H1 (cell line): ENCODE results near the gene RNASEH2A. TPM values are rescaled to one million over a fixed set of nuclear protein-coding genes. Genes with fewer than 3 reads are reported as not detected.

Experiments
- CTCF ChIA-PET: fragments of 300-600 bp; sonication (Branson Sonifier 250); formaldehyde crosslinking; loops from one replicate; lab custom pipeline; 2021; ENCODE audit not compliant: partially characterized antibody; lab: Charles Lee
- POLR2A ChIA-PET: fragments of 300-600 bp; sonication (Branson Sonifier 250); formaldehyde crosslinking; loops from one replicate; lab custom pipeline; 2021; ENCODE audit warnings: inconsistent platforms; ENCODE audit not compliant: partially characterized antibody; lab: Charles Lee
- DNase-seq, 2 experiments: peaks; one replicate each; pipeline versions ENCODE4 v3.0.0 to v3.0.0-alpha.2; 2010 to 2022; ENCODE audit warnings: low spot score in 2 of 2, low read depth in 1 of 2, mixed read lengths in 1 of 2
- FAIRE-seq: peaks from 2 replicates; lab custom pipeline; 2011; peaks lifted over from hg19 to GRCh38; lab: Jason Lieb, UNC
- H2AFZ ChIP-seq: 2 replicates; pipeline ENCODE4 v1.8.1; 2012; ENCODE audit warnings: low read length, inconsistent platforms
- H2AK5ac ChIP-seq: 2 replicates; pipeline ENCODE4 v1.6.1; 2013; ENCODE audit warnings: low read depth, low read length
- H2BK120ac ChIP-seq: replicated peaks from 2 replicates; pipeline ENCODE3; 2013; ENCODE audit warnings: low read depth, low read length, inconsistent platforms
- H2BK12ac ChIP-seq: 2 replicates; pipeline ENCODE4 v1.6.1; 2013; ENCODE audit warnings: low read depth, low read length
- H2BK15ac ChIP-seq: 2 replicates; pipeline ENCODE4 v1.6.1; 2013; ENCODE audit warnings: low read length
- H2BK20ac ChIP-seq: 2 replicates; pipeline ENCODE4 v1.6.1; 2013; ENCODE audit warnings: low read length
- H2BK5ac ChIP-seq: 2 replicates; pipeline ENCODE4 v1.6.1; 2013; ENCODE audit warnings: low read depth, low read length
- H3K14ac ChIP-seq: 2 replicates; pipeline ENCODE4 v1.6.1; 2013; ENCODE audit warnings: inconsistent platforms; ENCODE audit not compliant: insufficient read length
- H3K18ac ChIP-seq: 2 replicates; pipeline ENCODE4 v1.6.1; 2013; ENCODE audit warnings: low read length; ENCODE audit errors: extremely low read depth
- H3K23ac ChIP-seq: 2 replicates; pipeline ENCODE4 v1.6.1; 2013; ENCODE audit warnings: inconsistent platforms; ENCODE audit not compliant: insufficient read length
- H3K23me2 ChIP-seq: 2 replicates; pipeline ENCODE4 v1.6.1; 2013; ENCODE audit warnings: low read depth, low read length
- H3K27ac ChIP-seq: 2 replicates; pipeline ENCODE4 v1.6.1; 2011; ENCODE audit warnings: low read depth, low read length, inconsistent platforms
- H3K27me3 ChIP-seq, 4 experiments: replicated peaks in 1 of 4; 1 replicate in 1 of 4; 2 replicates in 3 of 4; pipeline versions ENCODE4 v1.6.1 to v1.8.1; 2011 to 2013; ENCODE audit warnings: low read length in 3 of 4, mild to moderate bottlenecking in 3 of 4, inconsistent platforms in 2 of 4, mixed read lengths in 2 of 4, moderate library complexity in 1 of 4; ENCODE audit not compliant: control insufficient read depth in 3 of 4, insufficient read depth in 3 of 4; ENCODE audit errors: extremely low read depth in 1 of 4
- H3K36me3 ChIP-seq, 4 experiments: 2 replicates each; pipeline versions ENCODE4 v1.6.1 to v1.8.1; 2011 to 2013; ENCODE audit warnings: mild to moderate bottlenecking in 4 of 4, low read length in 3 of 4, moderate library complexity in 2 of 4, control low read depth in 1 of 4, inconsistent platforms in 1 of 4; ENCODE audit not compliant: insufficient read depth in 4 of 4, control insufficient read depth in 2 of 4
- H3K4ac ChIP-seq: replicated peaks from 2 replicates; pipeline ENCODE3; 2013; ENCODE audit warnings: low read length, low read depth, mixed read lengths, inconsistent platforms; ENCODE audit not compliant: insufficient read length
- H3K4me1 ChIP-seq, 4 experiments: replicated peaks in 1 of 4; 1 replicate in 1 of 4; 2 replicates in 3 of 4; pipeline versions ENCODE4 v1.6.1 to v1.8.1; 2011 to 2013; ENCODE audit warnings: low read length in 3 of 4, inconsistent platforms in 2 of 4, mixed read lengths in 1 of 4; ENCODE audit not compliant: insufficient read depth in 4 of 4, control insufficient read depth in 3 of 4
- H3K4me2 ChIP-seq, 2 experiments: 2 replicates each; pipeline versions ENCODE4 v1.6.1 to v1.8.1; 2011 to 2013; ENCODE audit warnings: low read depth in 2 of 2, low read length in 2 of 2, control low read depth in 1 of 2, inconsistent platforms in 1 of 2, mild to moderate bottlenecking in 1 of 2; ENCODE audit not compliant: insufficient read depth in 1 of 2
- H3K4me3 ChIP-seq, 4 experiments: fragments of 200-600, 300-600 bp in 1 of 4; sonication (generic), shearing (Covaris generic), sonication (Bioruptor Twin) in 1 of 4; 2 replicates each; pipeline versions ENCODE4 v1.5.1 to v1.8.1; 2011 to 2016; ENCODE audit warnings: low read length in 4 of 4, low read depth in 3 of 4, control low read depth in 2 of 4, inconsistent platforms in 2 of 4, mild to moderate bottlenecking in 2 of 4, mixed read lengths in 1 of 4, moderate library complexity in 1 of 4; ENCODE audit not compliant: insufficient read depth in 2 of 4; ENCODE audit errors: extremely low read depth in 1 of 4
- H3K56ac ChIP-seq: replicated peaks from 2 replicates; pipeline ENCODE3; 2013; ENCODE audit warnings: low read depth, mild to moderate bottlenecking, mixed read lengths, low read length, inconsistent platforms; ENCODE audit not compliant: insufficient read length
- H3K79me1 ChIP-seq: 2 replicates; pipeline ENCODE4 v1.6.1; 2013; ENCODE audit warnings: low read depth, low read length, control low read depth
- H3K79me2 ChIP-seq, 2 experiments: 2 replicates each; pipeline versions ENCODE4 v1.6.1 to v1.8.1; 2012 to 2013; ENCODE audit warnings: low read length in 2 of 2, mild to moderate bottlenecking in 2 of 2, inconsistent platforms in 1 of 2; ENCODE audit not compliant: insufficient read depth in 2 of 2, control insufficient read depth in 1 of 2
- H3K9ac ChIP-seq, 4 experiments: replicated peaks in 1 of 4; 1 replicate in 1 of 4; 2 replicates in 3 of 4; pipeline versions ENCODE4 v1.6.1 to v1.8.1; 2011 to 2013; ENCODE audit warnings: low read depth in 3 of 4, low read length in 3 of 4, control low read depth in 2 of 4, mild to moderate bottlenecking in 2 of 4, moderate library complexity in 2 of 4, inconsistent platforms in 1 of 4; ENCODE audit errors: extremely low read depth in 1 of 4
- H3K9me3 ChIP-seq, 2 experiments: 2 replicates each; pipeline versions ENCODE4 v1.6.1 to v1.8.1; 2012 to 2013; ENCODE audit warnings: mild to moderate bottlenecking in 2 of 2, moderate library complexity in 2 of 2, control low read depth in 1 of 2, inconsistent platforms in 1 of 2, low read depth in 1 of 2, low read length in 1 of 2, mixed read lengths in 1 of 2; ENCODE audit not compliant: insufficient read depth in 2 of 2
- H4K20me1 ChIP-seq, 2 experiments: replicated peaks in 1 of 2; 2 replicates each; pipeline versions ENCODE3 to v1.8.1; 2011 to 2013; ENCODE audit warnings: inconsistent platforms in 2 of 2, low read length in 2 of 2, mild to moderate bottlenecking in 1 of 2; ENCODE audit not compliant: insufficient read depth in 2 of 2, control insufficient read depth in 1 of 2
- H4K5ac ChIP-seq: 2 replicates; pipeline ENCODE4 v1.6.1; 2013; ENCODE audit warnings: low read length, low read depth, mixed read lengths, inconsistent platforms; ENCODE audit not compliant: insufficient read length
- H4K8ac ChIP-seq: 2 replicates; pipeline ENCODE4 v1.8.0; 2013; ENCODE audit warnings: mild to moderate bottlenecking, moderate library complexity, low read length, inconsistent platforms; ENCODE audit not compliant: insufficient read depth; ENCODE audit errors: extremely low read depth
- H4K91ac ChIP-seq: replicated peaks from 2 replicates; pipeline ENCODE3; 2013; ENCODE audit warnings: low read length, mixed read lengths, inconsistent platforms; ENCODE audit not compliant: insufficient read length
- CBX8 ChIP-seq: fragments of 300-800, 300-1000 bp; sonication (generic); IDR thresholded peaks from 2 replicates; pipeline ENCODE4 v1.7.1; 2016; ENCODE audit warnings: low read depth, low read length, borderline replicate concordance
- CHD2 ChIP-seq: IDR thresholded peaks from 2 replicates; pipeline ENCODE4 v1.6.1; 2012; ENCODE audit warnings: low read length, improper control_type of control experiment
- HDAC2 ChIP-seq, 2 experiments: fragments of 300-600 bp in 1 of 2; sonication (generic) in 1 of 2; IDR thresholded peaks; 2 replicates each; pipeline ENCODE4 v1.6.1; 2011 to 2012; ENCODE audit warnings: low read depth in 2 of 2, low read length in 2 of 2, mild to moderate bottlenecking in 2 of 2, moderate library complexity in 2 of 2, borderline replicate concordance in 1 of 2, inconsistent platforms in 1 of 2
- HDAC6 ChIP-seq: IDR thresholded peaks from one replicate; pipeline ENCODE4 v1.7.1; 2012; ENCODE audit warnings: low read depth, mild to moderate bottlenecking, inconsistent platforms, low read length, moderate library complexity
- KDM1A ChIP-seq: fragments of 200-600, 300-600 bp; sonication (generic); IDR thresholded peaks from 2 replicates; pipeline ENCODE4 v1.7.1; 2016; ENCODE audit warnings: mild to moderate bottlenecking, low read length, borderline replicate concordance
- MAX ChIP-seq: IDR thresholded peaks from 2 replicates; pipeline ENCODE4 v1.6.1; 2012; ENCODE audit warnings: inconsistent platforms
- POU5F1 ChIP-seq: IDR thresholded peaks from 2 replicates; pipeline ENCODE4 v1.6.1; 2011; ENCODE audit warnings: low read depth, mild to moderate bottlenecking, low read length, moderate library complexity
- SIN3A ChIP-seq, 2 experiments: IDR thresholded peaks in 1 of 2; conservative IDR thresholded peaks in 1 of 2; 2 replicates each; pipeline ENCODE4 v1.6.1; 2011 to 2012; ENCODE audit warnings: low read length in 2 of 2, improper control_type of control experiment in 1 of 2, low read depth in 1 of 2, mild to moderate bottlenecking in 1 of 2
- SRF ChIP-seq: IDR thresholded peaks from 2 replicates; pipeline ENCODE4 v1.6.1; 2011; ENCODE audit warnings: mild to moderate bottlenecking, low read depth, low read length, moderate library complexity
- TAF1 ChIP-seq: IDR thresholded peaks from 2 replicates; pipeline ENCODE4 v1.6.1; 2011; ENCODE audit warnings: mild to moderate bottlenecking, low read depth, low read length
- TCF12 ChIP-seq: IDR thresholded peaks from 2 replicates; pipeline ENCODE4 v1.6.1; 2011; ENCODE audit warnings: low read depth, mild to moderate bottlenecking, low read length
- YY1 ChIP-seq: IDR thresholded peaks from 2 replicates; pipeline ENCODE4 v1.6.1; 2011; ENCODE audit warnings: low read depth, mild to moderate bottlenecking, low read length
- WGBS, 2 experiments: shearing (Covaris generic) in 1 of 2; methylation state at CpG; one replicate each; pipeline versions ENCODE4 v1.1.6 to v1.1.7; 2013 to 2015; ENCODE audit warnings: low lambda C conversion rate in 2 of 2, mixed read lengths in 2 of 2, inconsistent platforms in 1 of 2, low coverage in 1 of 2, missing lambda C conversion rate in 1 of 2; ENCODE audit not compliant: insufficient replicate concordance in 2 of 2, insufficient coverage in 1 of 2, insufficient read length in 1 of 2; ENCODE audit errors: extremely low coverage in 1 of 2, missing lambda C conversion rate in 1 of 2; 5-methylcytosine and 5-hydroxymethylcytosine counted together
- polyA plus RNA-seq, 7 experiments: library from polyadenylated mRNA; depleted of rRNA in 3 of 7; stranded (reverse) in 5 of 7; unstranded in 2 of 7; fragments of >200 nt in 5 of 7; fragments of 200-250 nt in 2 of 7; gene quantifications; 1 replicate in 5 of 7; 2 replicates in 1 of 7; 4 replicates in 1 of 7; pipeline versions ENCODE4 v1.2.1 to v1.2.3, GENCODE V29; 2011 to 2013; ENCODE audit warnings: missing spikeins in 2 of 7, mixed read lengths in 2 of 7
- total RNA-seq: library from RNA; stranded (reverse); fragmentation: NEBNext Ultra II Directional; extraction: Animal tissue kit (Norgen Biotek cat#: 25700); gene quantifications from 2 replicates; pipeline ENCODE4 v1.2.1, GENCODE V29; 2021

RNASEH2A gene
- total and polyA plus RNA-seq, 2 of the 8 experiments (the other 6 are each of a cell fraction or from before 2014, with no cell fraction given) = 67.5 to 120 TPM

GRCh38 chr19:12788682-12789097, 17.7 kb upstream of the RNASEH2A start:
- Histone ChIP-seq H4K20me1 (peaks cover 0 to 1% of the 10 kb centered on the region in 2 experiments), H2AFZ (no peak overlapping the region), H3K23ac (no peak overlapping the region), H2BK15ac (peak overlapping the region; percentile 23; the same call in 1 of the 2 replicates), H3K27ac (no peak overlapping the region), H4K5ac (no peak overlapping the region), H3K79me2 (no peaks in the 10 kb centered on the region), H3K14ac (no peak overlapping the region), H2BK12ac (no peak overlapping the region; the same call in 1 of the 2 replicates), H3K79me1 (no peaks in the 10 kb centered on the region; the same call in 1 of the 2 replicates), H3K9ac (0 out of 7 replicates have a peak overlapping the region, but pooled peaks of 2 of the 4 experiments have one; percentile 29 to 38), H3K4ac (peak overlapping the region; percentile 6), H3K4me3 (peak overlapping the region; percentile 36 to 71 (median 53); a peak in 6 of 8 replicates), H2BK120ac (no peak overlapping the region), H3K4me2 (peak overlapping the region; percentile 70 to 74), H3K4me1 (peaks cover 12 to 36% (median 21%) of the 10 kb centered on the region in 4 experiments), H3K36me3 (no peaks in the 10 kb centered on the region), H4K91ac (peak overlapping the region; percentile 15), H3K18ac (peak overlapping the region; percentile 85), H3K9me3 (no peaks in the 10 kb centered on the region), H2BK20ac (peak overlapping the region; percentile 82; the same call in 1 of the 2 replicates), H4K8ac (no peak overlapping the region), H2BK5ac (0 out of 2 replicates have a peak overlapping the region, but pooled peaks have one; percentile 60), H2AK5ac (no peak overlapping the region), H3K23me2 (peaks cover 33% of the 10 kb centered on the region), H3K27me3 (peaks cover 0 to 18% (median 13%) of the 10 kb centered on the region in 4 experiments; a peak in 5 of 7 replicates), H3K56ac (no peak overlapping the region)
- WGBS, 2 experiments = 15% methylated on average over 9 of the region's 12 CpGs; no CpG with 5 or more reads in 1 of the 2 experiments
- CTCF ChIA-PET = interaction anchor here (0.5 to 4.5 kb wide), 6 partner anchors 11 to 88 kb away, joined by 3 to 39 read pairs (median 6); partner anchors contain the start of genes PRDX2 and THSD8
- no peak for DNase-seq
- FAIRE-seq = no peak
- POLR2A ChIA-PET = interaction anchor here (0.6 to 5.5 kb wide), 13 partner anchors 11 to 91 kb away, joined by 3 to 44 read pairs (median 4); partner anchors contain the start of genes GET3, HOOK2, RNASEH2A and TNPO2
- TF ChIP-seq MAX (0 out of 2 replicates have a peak, but pooled peaks have one; percentile 47), CHD2 (0 out of 2 replicates have a peak, but pooled peaks have one; percentile 46), SIN3A (conservative IDR thresholded peaks at IDR 0.05 in 1 of 2, IDR thresholded peaks at IDR 0.05 in 1 of 2; ENCODE audit: low read depth in 1 of 2, low read length in 2 of 2) (0 out of 4 replicates have a peak, but pooled peaks of 1 of the 2 experiments have one; percentile 56), HDAC6 (no peak), KDM1A (no peak), SRF (no peak), YY1 (no peak), HDAC2 (IDR thresholded peaks at IDR 0.05; ENCODE audit: borderline replicate concordance in 1 of 2, low read depth in 2 of 2, low read length in 2 of 2) (0 out of 4 replicates have a peak, but pooled peaks of 1 of the 2 experiments have one; percentile 53), TAF1 (peak; percentile 26; the same call in 1 of the 2 replicates), TCF12 (peak; percentile 71; the same call in 1 of the 2 replicates), POU5F1 (no peak), CBX8 (no peak)
